ENCODE data around the gene CRX.

DNA sequence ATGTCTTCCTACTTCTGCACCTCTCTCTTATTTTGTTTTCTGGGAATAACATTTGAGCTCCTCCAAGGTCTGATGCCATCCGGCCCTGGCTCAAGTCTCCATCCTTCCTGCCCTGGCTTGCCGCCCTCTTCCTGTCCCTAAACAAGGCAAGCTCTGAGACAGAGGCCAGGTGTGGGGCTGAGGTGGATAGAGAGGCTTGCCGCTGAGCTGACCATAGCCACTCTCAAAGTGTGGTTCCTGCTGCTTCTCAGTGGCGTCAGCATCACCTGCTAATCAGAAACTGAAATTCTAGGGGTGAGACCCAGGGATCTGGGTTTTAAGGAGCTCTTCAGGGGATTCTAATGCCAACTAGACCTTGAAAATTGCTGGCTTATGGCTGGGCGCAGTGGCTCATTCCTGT lies 31.3 kb downstream of the CRX start:
- TF ChIP-seq POLR2A (IDR thresholded peaks at IDR 0.05) (no peak), POLR2AphosphoS5 (IDR thresholded peaks at IDR 0.05) (no peak)
- TF ChIP-seq, protein P1, sequence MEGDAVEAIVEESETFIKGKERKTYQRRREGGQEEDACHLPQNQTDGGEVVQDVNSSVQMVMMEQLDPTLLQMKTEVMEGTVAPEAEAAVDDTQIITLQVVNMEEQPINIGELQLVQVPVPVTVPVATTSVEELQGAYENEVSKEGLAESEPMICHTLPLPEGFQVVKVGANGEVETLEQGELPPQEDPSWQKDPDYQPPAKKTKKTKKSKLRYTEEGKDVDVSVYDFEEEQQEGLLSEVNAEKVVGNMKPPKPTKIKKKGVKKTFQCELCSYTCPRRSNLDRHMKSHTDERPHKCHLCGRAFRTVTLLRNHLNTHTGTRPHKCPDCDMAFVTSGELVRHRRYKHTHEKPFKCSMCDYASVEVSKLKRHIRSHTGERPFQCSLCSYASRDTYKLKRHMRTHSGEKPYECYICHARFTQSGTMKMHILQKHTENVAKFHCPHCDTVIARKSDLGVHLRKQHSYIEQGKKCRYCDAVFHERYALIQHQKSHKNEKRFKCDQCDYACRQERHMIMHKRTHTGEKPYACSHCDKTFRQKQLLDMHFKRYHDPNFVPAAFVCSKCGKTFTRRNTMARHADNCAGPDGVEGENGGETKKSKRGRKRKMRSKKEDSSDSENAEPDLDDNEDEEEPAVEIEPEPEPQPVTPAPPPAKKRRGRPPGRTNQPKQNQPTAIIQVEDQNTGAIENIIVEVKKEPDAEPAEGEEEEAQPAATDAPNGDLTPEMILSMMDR (IDR thresholded peaks at IDR 0.05), result no peak

All from breast epithelium (tissue), 3 donors.